Measurements from ENCODE around the gene NCSTN. TPM values are rescaled to one million over a fixed set of nuclear protein-coding genes. Genes with fewer than 3 reads are reported as not detected.

Gene NCSTN
- total and polyA plus RNA-seq, 2 of the 13 experiments (the other 11 are each of a cell fraction or from before 2014, with no cell fraction given): 44.2 to 247 TPM

- no peak overlapping the region for H3K4me3 ChIP-seq (replicated peaks in 1 of 3; ENCODE audit: insufficient read depth in 1 of 3, low read depth in 2 of 3, low read length in 3 of 3)
- no peaks in the 10 kb centered on the region for H4K20me1 ChIP-seq (ENCODE audit: insufficient read depth, low read length)
- intact Hi-C loops (cut with micrococcal nuclease; ENCODE audit: unreplicated experiment): no loop called here
- peaks cover 36 to 76% of the 10 kb centered on the region in 2 experiments for H3K36me3 ChIP-seq (replicated peaks in 1 of 2; ENCODE audit: control insufficient read depth in 1 of 2, insufficient read depth in 2 of 2, low read length in 2 of 2)
- ATAC-seq (no peak), DNase-seq (ENCODE audit: low spot score) (no peak), FAIRE-seq (no peak)
- H3K79me2 ChIP-seq (ENCODE audit: insufficient read depth, low read length): no peaks in the 10 kb centered on the region
- no peaks in the 10 kb centered on the region for H3K27me3 ChIP-seq (ENCODE audit: control insufficient read depth in 1 of 2, insufficient read depth in 2 of 2, low read length in 2 of 2)
- no peak overlapping the region for H3K9ac ChIP-seq (ENCODE audit: insufficient read depth, low read depth, low read length)
- no peak for TF ChIP-seq TCF12 (IDR thresholded peaks at IDR 0.05)
- TF ChIP-seq TCF12 (CRISPR knock-in tag; IDR thresholded peaks at IDR 0.05): no peak
- TF ChIP-seq NFIB (CRISPR knock-in tag; IDR thresholded peaks at IDR 0.05; ENCODE audit: borderline replicate concordance): no peak
- no peak for TF ChIP-seq SRY (CRISPR knock-in tag; IDR thresholded peaks at IDR 0.05)
- TF ChIP-seq ISL2 (CRISPR knock-in tag; IDR thresholded peaks at IDR 0.05): no peak
- no peak for TF ChIP-seq NKX3-1 (CRISPR knock-in tag; IDR thresholded peaks at IDR 0.05)
- TF ChIP-seq, protein P1, sequence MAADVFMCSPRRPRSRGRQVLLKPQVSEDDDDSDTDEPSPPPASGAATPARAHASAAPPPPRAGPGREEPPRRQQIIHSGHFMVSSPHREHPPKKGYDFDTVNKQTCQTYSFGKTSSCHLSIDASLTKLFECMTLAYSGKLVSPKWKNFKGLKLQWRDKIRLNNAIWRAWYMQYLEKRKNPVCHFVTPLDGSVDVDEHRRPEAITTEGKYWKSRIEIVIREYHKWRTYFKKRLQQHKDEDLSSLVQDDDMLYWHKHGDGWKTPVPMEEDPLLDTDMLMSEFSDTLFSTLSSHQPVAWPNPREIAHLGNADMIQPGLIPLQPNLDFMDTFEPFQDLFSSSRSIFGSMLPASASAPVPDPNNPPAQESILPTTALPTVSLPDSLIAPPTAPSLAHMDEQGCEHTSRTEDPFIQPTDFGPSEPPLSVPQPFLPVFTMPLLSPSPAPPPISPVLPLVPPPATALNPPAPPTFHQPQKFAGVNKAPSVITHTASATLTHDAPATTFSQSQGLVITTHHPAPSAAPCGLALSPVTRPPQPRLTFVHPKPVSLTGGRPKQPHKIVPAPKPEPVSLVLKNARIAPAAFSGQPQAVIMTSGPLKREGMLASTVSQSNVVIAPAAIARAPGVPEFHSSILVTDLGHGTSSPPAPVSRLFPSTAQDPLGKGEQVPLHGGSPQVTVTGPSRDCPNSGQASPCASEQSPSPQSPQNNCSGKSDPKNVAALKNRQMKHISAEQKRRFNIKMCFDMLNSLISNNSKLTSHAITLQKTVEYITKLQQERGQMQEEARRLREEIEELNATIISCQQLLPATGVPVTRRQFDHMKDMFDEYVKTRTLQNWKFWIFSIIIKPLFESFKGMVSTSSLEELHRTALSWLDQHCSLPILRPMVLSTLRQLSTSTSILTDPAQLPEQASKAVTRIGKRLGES (CRISPR knock-in tag; IDR thresholded peaks at IDR 0.05; ENCODE audit: borderline replicate concordance): no peak
- no peak for TF ChIP-seq BRCA1 (CRISPR knock-in tag; IDR thresholded peaks at IDR 0.05)
- no peak for TF ChIP-seq U2AF1 (optimal IDR thresholded peaks at IDR 0.05; ENCODE audit: low read depth, low read length)
- TF ChIP-seq SALL2 (CRISPR knock-in tag; IDR thresholded peaks at IDR 0.05): no peak
- no peak for TF ChIP-seq ZNF879 (CRISPR knock-in tag; IDR thresholded peaks at IDR 0.05)
- TF ChIP-seq ZNF891 (CRISPR knock-in tag; IDR thresholded peaks at IDR 0.05): no peak
- TF ChIP-seq ZNF883 (CRISPR knock-in tag; IDR thresholded peaks at IDR 0.05; ENCODE audit: not compliant biosample characterization): no peak
- no peak for TF ChIP-seq ZNF557 (CRISPR knock-in tag; IDR thresholded peaks at IDR 0.05)
- no peak for TF ChIP-seq ZSCAN30 (CRISPR knock-in tag; IDR thresholded peaks at IDR 0.05)
- TF ChIP-seq PHF20 (CRISPR knock-in tag; IDR thresholded peaks at IDR 0.05): no peak
- no peak for TF ChIP-seq ZNF709 (CRISPR knock-in tag; IDR thresholded peaks at IDR 0.05)
- TF ChIP-seq HNRNPLL (IDR thresholded peaks at IDR 0.05; ENCODE audit: low read depth, low read length, poor library complexity, severe bottlenecking): no peak
- no peak for TF ChIP-seq FOXC1 (CRISPR knock-in tag; IDR thresholded peaks at IDR 0.05; ENCODE audit: borderline replicate concordance)
- TF ChIP-seq ZNF180 (CRISPR knock-in tag; IDR thresholded peaks at IDR 0.05; ENCODE audit: borderline replicate concordance, low read depth): no peak
- no peak for TF ChIP-seq PLRG1 (conservative IDR thresholded peaks at IDR 0.05)
- ChIA-PET CTCF (ENCODE audit: low intra/inter-chr PET ratio, low total read pairs) (no interaction called here), POLR2A (no interaction called here)
- BruUV-seq (replicated peaks): no TSS peak
- H3K4me2 ChIP-seq (ENCODE audit: low read depth, low read length): no peak overlapping the region
- no peaks in the 10 kb centered on the region for H3K4me1 ChIP-seq (ENCODE audit: insufficient read depth, low read length)
- no peak overlapping the region for H2AFZ ChIP-seq (ENCODE audit: low read length)
- 85% methylated on average over 7 of the region's 7 CpGs for WGBS (ENCODE audit: low lambda C conversion rate)
- no peak overlapping the region for H3K27ac ChIP-seq (ENCODE audit: extremely low read length, insufficient read depth, low read length)
- in situ Hi-C loops (cut with HindIII; ENCODE audit: extremely low pct_ligation_motif_present, low pct_unique_long_range_greater_than_20kb): no loop called here
- no peaks in the 10 kb centered on the region for H3K9me3 ChIP-seq (ENCODE audit: low read length)
Measured at GRCh38 chr1:160300173-160300572, 43.0 kb upstream of the NCSTN start.

All from HepG2 (cell line).